Mesothelial cell of epicardium (in vitro differentiated cells): ENCODE measurements around the gene NPM1. TPM values are rescaled to one million over a fixed set of nuclear protein-coding genes. Genes with fewer than 3 reads are reported as not detected.

Source experiments
- DNase-seq, 2 experiments: peaks; one replicate each; pipeline ENCODE4 v3.0.0; 2021; ENCODE audit warnings: low spot score in 2 of 2; ENCODE audit not compliant: unreplicated experiment in 2 of 2
- H3K27ac Mint-ChIP-seq: 2 replicates; pipeline ENCODE4 v1.8.0; 2021; ENCODE audit warnings: mixed read lengths
- H3K27me3 Mint-ChIP-seq: 2 replicates; pipeline ENCODE4 v1.8.0; 2021; ENCODE audit warnings: low read depth, mixed read lengths
- H3K36me3 Mint-ChIP-seq: 2 replicates; pipeline ENCODE4 v1.8.0; 2021; ENCODE audit warnings: mixed read lengths
- H3K4me1 Mint-ChIP-seq: 2 replicates; pipeline ENCODE4 v1.8.0; 2021; ENCODE audit warnings: mixed read lengths
- H3K4me3 Mint-ChIP-seq: 2 replicates; pipeline ENCODE4 v1.8.0; 2021; ENCODE audit warnings: mild to moderate bottlenecking, moderate library complexity, mixed read lengths
- H3K9me3 Mint-ChIP-seq: 2 replicates; pipeline ENCODE4 v1.8.0; 2021; ENCODE audit warnings: mixed read lengths
- total RNA-seq: library from RNA; stranded (reverse); gene quantifications from 3 replicates; pipeline ENCODE4 v1.2.1, GENCODE V29; 2021
- TF ChIP-seq, protein P1 (sequence below): fragments of 200-600 bp; sonication (generic); IDR thresholded peaks from one replicate; pipeline ENCODE4 v1.5.0; 2021; ENCODE audit warnings: antibody characterized with exemption; ENCODE audit not compliant: unreplicated experiment

The NPM1 gene
- total RNA-seq, 1 donor from 2014 or later = 1,674 TPM

DNA sequence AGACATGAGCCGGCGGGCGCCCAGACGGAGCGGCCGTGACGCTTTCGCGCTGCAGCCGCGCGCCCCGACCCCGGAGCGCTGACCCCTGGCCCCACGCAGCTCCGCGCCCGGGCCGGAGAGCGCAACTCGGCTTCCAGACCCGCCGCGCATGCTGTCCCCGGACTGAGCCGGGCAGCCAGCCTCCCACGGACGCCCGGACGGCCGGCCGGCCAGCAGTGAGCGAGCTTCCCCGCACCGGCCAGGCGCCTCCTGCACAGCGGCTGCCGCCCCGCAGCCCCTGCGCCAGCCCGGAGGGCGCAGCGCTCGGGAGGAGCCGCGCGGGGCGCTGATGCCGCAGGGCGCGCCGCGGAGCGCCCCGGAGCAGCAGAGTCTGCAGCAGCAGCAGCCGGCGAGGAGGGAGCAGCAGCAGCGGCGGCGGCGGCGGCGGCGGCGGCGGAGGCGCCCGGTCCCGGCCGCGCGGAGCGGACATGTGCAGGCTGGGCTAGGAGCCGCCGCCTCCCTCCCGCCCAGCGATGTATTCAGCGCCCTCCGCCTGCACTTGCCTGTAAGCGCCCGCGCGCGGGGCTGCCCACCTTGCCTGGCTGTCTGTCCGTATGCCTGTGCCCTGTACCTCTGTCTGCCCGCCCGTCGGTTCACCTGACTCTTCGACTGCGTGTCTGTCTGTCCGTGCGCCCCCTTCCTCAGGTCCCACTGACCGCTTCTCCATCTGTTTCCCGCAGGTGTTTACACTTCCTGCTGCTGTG, 32.2 kb downstream of the NPM1 start:
- peak in 1 of 2 experiments; percentile 71 for DNase-seq
- TF ChIP-seq, protein P1, sequence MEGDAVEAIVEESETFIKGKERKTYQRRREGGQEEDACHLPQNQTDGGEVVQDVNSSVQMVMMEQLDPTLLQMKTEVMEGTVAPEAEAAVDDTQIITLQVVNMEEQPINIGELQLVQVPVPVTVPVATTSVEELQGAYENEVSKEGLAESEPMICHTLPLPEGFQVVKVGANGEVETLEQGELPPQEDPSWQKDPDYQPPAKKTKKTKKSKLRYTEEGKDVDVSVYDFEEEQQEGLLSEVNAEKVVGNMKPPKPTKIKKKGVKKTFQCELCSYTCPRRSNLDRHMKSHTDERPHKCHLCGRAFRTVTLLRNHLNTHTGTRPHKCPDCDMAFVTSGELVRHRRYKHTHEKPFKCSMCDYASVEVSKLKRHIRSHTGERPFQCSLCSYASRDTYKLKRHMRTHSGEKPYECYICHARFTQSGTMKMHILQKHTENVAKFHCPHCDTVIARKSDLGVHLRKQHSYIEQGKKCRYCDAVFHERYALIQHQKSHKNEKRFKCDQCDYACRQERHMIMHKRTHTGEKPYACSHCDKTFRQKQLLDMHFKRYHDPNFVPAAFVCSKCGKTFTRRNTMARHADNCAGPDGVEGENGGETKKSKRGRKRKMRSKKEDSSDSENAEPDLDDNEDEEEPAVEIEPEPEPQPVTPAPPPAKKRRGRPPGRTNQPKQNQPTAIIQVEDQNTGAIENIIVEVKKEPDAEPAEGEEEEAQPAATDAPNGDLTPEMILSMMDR = no peak

DNA sequence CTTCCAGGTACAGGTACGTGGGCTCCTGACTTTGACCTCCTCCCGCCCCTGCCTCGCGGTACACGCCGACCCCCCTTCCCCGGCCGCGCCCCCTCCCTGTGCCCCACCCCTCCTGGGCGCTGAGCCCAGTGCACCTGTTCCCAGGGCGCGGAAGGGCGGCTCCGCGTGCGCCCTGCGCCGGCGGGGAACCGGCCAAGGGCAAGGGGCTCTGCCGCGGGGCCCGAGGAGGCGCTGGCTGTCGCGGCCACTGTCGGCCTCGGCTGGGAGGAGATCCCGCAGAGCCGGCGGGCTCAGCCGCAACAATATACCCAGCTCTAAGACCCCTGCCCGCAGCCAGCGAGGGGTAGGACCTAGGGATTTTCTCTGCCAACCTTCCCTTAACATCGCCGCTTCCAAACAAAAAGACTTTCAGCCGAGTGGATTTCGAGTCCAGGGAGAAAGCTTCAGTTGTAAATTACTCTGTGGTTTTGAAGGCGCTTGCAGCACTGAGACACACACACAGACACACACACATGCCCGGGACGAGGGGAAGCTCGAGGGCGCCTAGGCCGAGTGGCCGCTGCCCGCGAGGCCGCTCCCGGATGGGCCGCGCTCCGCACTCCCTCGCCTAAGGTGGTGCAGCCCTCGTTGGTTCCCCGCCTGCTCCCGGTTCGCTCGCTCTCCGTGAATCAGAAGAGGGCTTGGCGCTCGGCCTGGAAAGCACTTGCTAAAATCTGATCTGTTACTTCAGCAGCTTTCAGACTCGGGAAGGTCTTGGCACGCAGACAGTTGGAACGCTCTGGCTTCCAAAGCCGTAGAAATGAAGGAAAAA, 33.0 kb downstream of the NPM1 start:
- DNase-seq = peak in 1 of 2 experiments; percentile 74
- peaks cover 27% of the 10 kb centered on the region for H3K27me3 Mint-ChIP-seq
- H3K4me1 Mint-ChIP-seq = peaks cover 32% of the 10 kb centered on the region
- no peaks in the 10 kb centered on the region for H3K36me3 Mint-ChIP-seq
- peak overlapping the region; percentile 81 for H3K4me3 Mint-ChIP-seq
- peak overlapping the region; percentile 87 for H3K27ac Mint-ChIP-seq
- TF ChIP-seq, protein P1 = no peak
- H3K9me3 Mint-ChIP-seq = no peaks in the 10 kb centered on the region

More for the DNA sequence above, 32.2 kb downstream of the NPM1 start:
- Mint-ChIP-seq H3K4me1 (peaks cover 31% of the 10 kb centered on the region), H3K27ac (peak overlapping the region; percentile 83), H3K36me3 (no peaks in the 10 kb centered on the region), H3K9me3 (no peaks in the 10 kb centered on the region), H3K4me3 (peak overlapping the region; percentile 81), H3K27me3 (peaks cover 27% of the 10 kb centered on the region)

DNA sequence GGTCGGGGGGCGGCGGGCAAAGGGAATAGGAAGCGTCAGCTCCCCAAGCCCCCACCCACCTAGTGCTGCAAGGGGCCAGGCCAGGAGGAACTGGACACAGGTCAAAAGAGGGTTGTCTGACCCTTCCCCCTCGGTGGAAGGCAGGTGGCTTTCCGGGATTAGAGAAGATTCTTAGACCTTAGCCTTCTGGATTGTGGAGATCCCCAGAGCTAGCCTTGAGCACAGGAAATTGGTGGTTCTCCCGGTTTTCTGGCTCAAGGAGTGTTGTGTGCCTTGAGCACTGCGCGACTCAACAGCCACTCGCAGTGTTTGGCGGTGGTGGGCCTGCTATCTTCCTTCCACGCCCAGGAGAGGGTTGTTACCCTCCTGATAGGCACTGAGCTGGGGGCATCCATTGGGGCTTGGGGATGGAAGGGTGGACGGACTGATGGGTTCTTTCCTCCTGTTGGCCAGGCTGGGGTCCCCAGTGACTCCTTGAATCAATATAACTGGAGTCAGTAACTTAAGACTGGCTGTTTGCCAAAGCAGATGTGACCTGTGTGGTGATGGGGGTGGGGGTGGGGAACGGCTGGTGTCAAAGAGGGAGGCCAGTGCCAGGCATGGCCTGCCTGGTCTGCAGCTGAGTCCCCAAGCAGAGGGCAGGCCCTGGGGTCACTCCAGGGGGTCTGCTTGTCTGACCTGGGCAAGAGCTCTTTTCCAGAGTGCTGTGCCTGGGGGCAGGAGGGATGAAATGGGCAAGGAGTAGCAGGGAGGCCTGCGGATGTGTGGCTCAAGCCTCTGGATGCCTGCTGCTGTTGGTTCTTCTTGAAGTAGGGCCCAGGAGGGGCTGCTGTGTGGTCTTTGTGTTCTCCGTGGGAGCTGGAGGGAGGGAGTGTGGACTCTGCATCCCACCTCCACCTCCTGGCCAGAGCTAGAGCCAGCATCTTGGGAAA, 33.9 kb downstream of the NPM1 start:
- peaks cover 27% of the 10 kb centered on the region for H3K27me3 Mint-ChIP-seq
- no peak for DNase-seq
- peak overlapping the region; percentile 81 for H3K4me3 Mint-ChIP-seq
- TF ChIP-seq, protein P1 = no peak
- H3K4me1 Mint-ChIP-seq = peaks cover 37% of the 10 kb centered on the region
- no peaks in the 10 kb centered on the region for H3K9me3 Mint-ChIP-seq
- H3K27ac Mint-ChIP-seq = peak overlapping the region; percentile 87
- H3K36me3 Mint-ChIP-seq = no peaks in the 10 kb centered on the region

DNA sequence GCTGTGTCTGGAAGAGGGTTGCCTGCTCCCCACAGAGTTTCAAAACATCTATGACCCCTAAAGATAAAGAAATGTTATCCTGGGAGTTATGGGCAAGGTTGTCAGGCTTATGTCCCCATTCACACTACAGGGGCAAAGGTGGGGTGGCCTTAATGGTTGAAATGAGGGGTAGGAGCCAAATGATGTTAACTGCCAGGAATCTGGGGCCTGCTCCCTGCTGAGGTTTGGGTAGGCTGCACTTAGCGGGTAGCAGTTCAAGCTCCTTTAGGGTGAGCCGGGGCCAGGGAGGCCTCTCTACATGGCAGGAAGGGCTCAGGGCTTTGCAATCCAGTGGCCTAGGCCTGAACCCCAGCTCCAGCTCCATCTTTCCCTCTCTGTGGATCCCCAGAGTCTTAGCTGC, 34.8 kb downstream of the NPM1 start:
- TF ChIP-seq, protein P1 = no peak
- no peak for DNase-seq

DNA sequence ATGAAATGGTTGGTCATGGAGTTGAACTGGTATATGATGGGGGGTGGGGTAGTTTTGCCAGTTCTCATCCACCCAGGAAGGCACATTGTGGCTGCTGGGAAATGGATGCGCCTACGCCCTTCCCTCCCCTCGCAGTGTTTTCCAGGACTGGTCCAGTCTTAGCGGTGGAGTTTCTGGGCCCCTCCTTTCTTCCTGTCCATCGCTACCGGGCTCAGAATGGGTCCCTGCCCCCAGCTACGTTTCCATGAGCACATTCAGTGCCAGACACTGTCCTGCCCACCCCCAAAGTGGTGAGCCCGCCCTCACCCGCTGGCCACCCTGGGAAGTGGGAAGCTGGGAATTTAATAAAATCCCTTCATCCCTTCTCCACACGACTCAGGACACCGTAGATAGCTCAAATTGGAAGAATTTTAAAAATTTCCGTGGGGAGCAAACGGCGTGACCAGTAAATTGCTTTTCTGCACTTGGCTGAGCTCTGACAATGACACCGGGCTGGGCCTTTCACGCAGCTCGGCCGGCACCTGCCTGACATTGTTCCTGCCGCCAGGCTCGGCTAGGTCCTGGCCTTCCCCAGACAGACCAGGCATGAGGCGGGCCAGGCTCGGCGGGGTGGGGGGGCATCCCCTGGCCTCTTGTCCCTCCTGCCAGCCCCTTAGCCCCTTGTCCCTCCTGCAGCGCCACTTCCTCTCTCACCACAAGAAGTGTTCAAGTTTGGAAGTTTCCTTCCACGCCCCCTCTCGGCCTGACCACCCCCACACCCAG, 35.4 kb downstream of the NPM1 start:
- no peak overlapping the region for H3K27ac Mint-ChIP-seq
- TF ChIP-seq, protein P1 = no peak
- H3K4me3 Mint-ChIP-seq = no peak overlapping the region
- H3K36me3 Mint-ChIP-seq = no peaks in the 10 kb centered on the region
- peaks cover 27% of the 10 kb centered on the region for H3K27me3 Mint-ChIP-seq
- no peaks in the 10 kb centered on the region for H3K9me3 Mint-ChIP-seq
- no peak for DNase-seq
- peaks cover 44% of the 10 kb centered on the region for H3K4me1 Mint-ChIP-seq

More for the DNA sequence above, 34.8 kb downstream of the NPM1 start:
- Mint-ChIP-seq H3K36me3 (no peaks in the 10 kb centered on the region), H3K27me3 (peaks cover 27% of the 10 kb centered on the region), H3K9me3 (no peaks in the 10 kb centered on the region), H3K4me1 (peaks cover 38% of the 10 kb centered on the region), H3K27ac (no peak overlapping the region), H3K4me3 (no peak overlapping the region)
